ENCODE measurements around the gene OVCH1.

Gene OVCH1, protein sequence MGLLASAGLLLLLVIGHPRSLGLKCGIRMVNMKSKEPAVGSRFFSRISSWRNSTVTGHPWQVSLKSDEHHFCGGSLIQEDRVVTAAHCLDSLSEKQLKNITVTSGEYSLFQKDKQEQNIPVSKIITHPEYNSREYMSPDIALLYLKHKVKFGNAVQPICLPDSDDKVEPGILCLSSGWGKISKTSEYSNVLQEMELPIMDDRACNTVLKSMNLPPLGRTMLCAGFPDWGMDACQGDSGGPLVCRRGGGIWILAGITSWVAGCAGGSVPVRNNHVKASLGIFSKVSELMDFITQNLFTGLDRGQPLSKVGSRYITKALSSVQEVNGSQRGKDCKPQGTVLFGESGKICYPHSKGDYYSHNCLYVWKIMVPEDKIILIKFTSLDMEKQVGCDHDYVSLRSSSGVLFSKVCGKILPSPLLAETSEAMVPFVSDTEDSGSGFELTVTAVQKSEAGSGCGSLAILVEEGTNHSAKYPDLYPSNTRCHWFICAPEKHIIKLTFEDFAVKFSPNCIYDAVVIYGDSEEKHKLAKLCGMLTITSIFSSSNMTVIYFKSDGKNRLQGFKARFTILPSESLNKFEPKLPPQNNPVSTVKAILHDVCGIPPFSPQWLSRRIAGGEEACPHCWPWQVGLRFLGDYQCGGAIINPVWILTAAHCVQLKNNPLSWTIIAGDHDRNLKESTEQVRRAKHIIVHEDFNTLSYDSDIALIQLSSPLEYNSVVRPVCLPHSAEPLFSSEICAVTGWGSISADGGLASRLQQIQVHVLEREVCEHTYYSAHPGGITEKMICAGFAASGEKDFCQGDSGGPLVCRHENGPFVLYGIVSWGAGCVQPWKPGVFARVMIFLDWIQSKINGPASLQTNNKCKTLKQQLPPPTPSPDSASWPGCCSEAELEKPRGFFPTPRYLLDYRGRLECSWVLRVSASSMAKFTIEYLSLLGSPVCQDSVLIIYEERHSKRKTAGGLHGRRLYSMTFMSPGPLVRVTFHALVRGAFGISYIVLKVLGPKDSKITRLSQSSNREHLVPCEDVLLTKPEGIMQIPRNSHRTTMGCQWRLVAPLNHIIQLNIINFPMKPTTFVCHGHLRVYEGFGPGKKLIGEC

DNA sequence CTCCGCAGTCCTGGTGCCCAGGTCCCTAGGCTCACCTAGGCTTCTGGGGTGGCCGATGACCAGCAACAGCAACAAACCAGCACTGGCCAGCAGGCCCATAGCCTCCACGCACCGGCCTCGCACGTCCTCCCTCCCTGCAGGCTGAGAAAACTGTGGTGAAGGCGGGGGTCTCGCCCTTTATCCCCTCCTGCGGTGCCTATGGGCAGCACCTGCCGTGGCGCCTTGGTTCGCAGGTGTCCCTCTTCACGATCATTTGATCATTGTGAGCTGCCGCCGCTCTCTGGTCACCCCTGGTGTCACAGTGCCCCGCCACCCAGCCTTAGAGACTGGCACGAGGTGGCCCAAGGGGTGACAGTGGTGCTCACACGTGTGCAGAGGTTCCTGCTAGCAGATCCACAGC, at the start of gene OVCH1:
Gene OVCH1, minus strand, starts transcription at position 99 of the 400 bp plus-strand sequence. Its CDS starts 0 bp downstream, at position 99.
- no peak for DNase-seq

DNA sequence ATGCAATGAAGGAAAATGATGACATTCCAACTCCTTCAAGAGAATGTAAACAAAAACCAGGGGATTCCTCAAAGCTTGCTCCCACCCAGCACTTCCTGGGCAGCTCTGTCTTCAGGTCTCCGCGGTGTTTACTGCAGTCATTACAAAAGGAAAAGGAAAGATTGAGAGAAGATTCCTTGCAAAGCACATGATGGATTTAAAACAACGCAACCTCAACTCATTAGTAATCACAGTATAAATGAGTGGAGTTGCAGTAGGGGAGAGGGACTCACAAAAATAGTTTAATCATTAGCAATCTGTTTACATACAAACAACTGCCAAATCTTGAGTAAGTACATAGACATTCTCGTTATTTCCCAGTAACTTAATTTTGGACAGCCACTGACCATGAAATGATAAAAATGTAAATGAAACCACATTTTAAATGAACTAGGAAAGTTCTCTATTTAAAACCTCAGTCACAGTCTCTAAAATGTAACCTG, 49.7 kb upstream of the OVCH1 start:
- no peak for DNase-seq

DNA sequence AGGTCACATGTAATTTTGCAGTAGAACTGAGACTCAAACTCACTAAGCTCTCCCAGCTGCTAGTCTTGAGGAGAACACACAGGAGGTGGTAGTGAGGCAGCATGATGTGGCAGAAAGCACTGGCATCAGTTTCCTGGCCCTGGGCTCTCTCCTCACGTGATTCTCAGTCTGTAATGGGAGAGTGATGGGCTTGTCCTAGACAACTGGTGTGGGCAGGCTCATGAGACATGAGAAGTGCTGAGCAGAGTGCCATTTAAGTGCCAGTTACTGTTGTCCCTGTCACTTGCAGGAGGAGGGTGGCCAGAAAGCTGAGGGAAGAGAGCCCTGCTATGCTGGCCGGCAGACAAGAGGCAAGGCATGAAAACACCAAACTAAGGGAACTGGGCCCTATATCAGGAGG, 48.5 kb upstream of the OVCH1 start:
- DNase-seq: no peak

DNA sequence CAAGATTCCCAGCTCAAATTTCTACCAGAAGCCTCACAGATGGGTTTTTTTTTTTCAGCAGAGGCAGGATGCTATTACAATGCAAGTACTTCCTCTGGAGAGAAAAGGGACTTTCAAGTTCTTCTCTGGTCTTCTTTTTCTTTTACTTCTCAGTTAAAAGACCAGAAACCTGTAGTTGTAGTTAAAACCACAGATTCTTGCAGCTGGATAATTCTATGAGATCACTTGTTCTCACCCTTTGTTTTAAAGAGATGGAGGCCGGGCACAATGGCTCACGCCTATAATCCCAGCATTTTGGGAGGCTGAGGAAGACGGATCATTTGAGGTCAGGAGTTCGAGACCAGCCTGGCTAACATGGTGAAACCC, 47.6 kb upstream of the OVCH1 start:
- no peak for DNase-seq

DNA sequence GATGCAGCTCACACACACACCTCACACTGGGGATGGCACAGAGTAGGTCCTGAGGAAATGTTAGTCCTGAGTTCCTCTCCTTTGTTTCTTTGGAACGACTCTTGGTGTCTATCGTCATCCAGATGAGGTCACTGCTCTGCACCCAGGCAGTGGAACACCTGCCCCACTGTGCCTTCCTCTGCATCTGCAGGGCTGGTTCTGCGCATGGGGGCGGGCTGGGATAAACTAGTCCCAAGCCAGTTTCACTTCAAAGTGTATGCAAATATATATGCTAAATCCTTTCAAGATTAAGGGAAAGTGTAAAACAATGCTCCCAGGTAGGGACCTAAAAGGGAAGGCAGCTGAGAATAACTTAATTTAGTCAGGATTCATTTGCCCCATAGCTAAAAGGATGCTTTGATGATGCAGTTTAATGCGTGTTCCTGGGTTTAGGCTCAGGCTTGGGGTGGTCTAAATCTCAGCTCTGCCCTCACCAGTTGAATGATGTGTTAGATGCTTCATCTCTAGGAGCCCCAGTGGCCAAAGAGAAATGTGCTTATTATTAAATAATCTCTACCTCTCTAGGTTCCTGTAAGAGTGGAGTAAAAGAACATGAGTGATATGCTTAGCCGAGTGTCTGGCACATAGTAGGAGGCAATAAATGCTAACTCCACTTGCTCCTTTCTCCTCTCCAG, 47.1 kb upstream of the OVCH1 start:
- DNase-seq: no peak

DNA sequence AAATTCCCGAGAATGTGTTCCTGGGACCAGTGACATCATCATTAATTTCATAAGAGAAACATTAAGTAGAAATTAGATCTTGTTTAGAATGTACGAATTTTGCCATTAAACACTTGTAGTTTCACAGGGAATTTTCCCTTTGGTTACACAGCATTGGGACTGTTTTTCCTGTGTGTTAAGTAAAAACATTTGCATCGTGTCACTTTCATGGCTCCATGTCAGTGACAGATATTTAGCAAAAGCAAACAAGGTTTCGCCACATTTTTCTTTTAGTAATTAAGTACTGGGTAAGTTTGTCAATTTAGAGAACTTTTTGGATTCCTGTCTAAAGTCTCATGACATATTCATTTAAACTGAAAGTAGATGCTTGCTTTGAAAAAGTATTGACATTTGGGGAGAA, 45.5 kb upstream of the OVCH1 start:
- DNase-seq: no peak

DNA sequence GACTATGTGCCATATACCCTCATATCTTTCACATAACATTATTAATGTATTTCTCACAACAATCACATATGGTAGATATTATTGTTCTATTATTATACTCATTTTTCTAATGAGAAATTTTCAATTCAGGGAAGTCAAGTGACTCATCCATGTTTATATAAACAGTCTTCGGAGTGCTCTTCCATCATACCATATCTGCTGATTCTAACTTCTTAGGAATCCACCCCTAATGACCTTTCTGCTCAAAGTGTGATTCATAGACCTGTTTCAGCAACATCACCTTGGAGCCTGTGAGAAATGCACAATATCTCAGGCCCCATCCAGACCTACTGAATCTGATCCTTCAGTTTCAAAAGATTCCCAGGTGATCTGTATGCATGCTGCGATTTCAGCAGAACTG, 39.8 kb upstream of the OVCH1 start:
- no peak for DNase-seq

DNA sequence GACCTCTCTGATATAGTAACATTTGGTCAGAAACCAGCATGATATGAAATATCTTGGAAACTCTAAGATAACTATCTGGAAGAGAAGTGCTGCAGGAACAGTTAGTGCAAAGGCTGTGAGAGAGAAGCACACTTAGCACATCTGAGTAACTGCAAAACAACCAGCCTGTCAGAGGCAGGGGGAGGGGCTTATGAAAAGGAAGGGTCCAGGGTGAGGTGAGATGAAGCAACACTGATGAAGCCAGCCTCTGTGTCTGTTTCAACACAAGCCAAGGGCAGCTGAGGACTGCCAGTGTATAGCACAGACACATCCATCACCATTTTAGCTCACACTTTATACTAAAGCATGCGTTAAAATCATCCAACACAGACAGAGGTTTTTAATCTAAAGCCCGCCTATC, 37.4 kb upstream of the OVCH1 start:
- no peak for DNase-seq

DNA sequence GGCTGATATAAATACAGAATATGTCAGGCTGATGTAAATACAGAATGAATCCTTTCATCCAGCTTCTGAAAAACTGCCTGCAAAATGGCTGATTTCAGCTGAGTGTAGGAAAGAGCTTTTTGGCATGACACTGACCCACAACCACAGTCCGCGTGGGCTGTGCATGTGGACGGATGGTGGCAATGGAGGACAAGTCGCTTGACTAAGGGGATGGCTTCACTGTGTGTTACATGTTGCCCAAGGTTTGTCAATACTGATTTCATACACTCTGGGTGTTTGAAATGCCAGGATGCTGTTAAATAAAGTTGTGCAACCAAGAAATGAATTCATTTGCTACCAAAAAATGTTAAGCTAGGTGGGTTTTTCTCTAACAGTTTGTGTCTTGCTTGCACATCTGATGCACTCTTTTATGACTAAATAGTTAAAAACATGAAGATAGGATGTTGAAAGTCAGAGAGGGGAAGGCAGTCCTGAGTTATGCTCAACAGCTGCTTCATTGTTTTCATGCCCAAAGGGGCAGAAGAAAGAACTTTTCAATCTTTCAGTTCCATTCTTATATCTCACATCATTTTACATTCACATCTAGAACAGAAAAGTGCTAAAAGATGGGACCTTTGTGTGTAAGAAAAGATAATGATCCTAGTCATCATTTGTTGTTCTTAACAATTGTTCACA, 36.5 kb upstream of the OVCH1 start:
- DNase-seq: no peak

DNA sequence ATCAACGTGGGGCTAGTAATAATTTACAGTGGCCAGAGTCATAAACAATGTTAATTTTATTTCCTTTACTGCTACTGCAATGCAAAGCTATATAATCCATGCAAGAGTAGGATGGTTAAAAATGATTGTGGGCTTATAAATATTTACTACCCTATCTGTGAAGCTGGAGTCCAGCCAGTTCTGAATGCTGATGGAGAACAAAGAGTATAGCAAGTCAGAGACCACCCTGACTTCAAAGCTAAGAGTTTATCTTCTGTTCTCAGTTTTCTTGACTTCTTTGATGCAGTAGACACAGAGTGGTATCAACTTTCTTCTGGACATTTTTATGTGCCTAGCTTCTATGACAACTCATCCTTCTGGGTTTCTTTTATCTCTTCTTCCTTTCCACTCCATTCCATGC, 34.0 kb upstream of the OVCH1 start:
- no peak for DNase-seq

DNA sequence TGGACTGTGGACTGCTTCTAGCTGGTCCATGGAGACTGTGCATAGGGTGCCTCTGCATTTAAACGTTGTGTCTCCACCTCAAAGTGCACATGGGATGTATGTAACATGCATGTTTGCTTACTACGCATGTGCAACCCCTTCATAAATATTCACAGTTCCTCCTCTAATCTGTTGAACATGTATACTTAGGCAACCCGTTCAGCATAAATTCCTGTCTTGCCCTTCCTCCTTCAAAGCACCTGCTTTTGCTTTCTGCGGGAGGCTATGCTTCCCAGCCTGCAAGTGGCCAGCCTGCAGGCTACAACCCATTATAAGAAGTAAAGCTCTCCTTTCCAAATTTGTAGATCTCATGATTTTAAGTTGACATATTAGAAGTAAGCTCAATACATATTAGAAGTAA, 33.0 kb upstream of the OVCH1 start:
- DNase-seq: no peak

DNA sequence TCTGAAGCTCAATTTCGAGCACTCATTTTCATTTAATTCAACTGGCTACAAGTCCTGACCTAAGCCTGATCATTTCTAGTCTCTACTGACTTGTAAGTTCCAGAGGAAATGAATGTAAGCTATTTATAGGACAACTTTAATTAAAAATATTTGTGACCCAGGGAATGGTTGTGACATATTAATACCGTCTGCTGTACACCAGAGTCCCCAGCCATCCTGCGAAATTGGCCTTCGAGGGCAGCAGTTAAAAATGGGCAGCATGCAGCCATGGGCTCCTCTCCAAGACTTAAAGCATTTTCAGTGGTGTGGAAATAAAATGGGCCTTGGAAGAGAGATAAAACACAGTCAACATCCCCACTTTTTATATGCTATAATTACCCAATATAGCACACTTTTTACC, 30.7 kb upstream of the OVCH1 start:
- DNase-seq: no peak

DNA sequence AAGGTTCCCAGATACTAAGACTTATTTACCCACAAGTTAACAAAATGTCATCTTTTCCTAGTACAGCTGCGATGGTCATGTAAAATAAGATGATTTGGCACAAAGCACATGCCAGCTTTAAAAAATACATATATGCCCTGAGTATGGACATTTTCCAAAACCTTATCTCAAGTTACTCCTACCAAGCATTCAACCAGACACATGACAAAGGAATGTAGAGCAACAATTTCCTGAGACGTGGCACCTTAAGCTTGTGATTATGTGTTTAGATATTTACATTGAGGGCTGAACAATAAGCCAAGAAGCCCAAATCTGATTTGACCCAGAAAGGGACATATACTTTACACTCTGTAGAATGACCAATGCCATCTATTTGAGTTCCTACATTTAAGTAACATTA, 24.5 kb upstream of the OVCH1 start:
- no peak for DNase-seq

DNA sequence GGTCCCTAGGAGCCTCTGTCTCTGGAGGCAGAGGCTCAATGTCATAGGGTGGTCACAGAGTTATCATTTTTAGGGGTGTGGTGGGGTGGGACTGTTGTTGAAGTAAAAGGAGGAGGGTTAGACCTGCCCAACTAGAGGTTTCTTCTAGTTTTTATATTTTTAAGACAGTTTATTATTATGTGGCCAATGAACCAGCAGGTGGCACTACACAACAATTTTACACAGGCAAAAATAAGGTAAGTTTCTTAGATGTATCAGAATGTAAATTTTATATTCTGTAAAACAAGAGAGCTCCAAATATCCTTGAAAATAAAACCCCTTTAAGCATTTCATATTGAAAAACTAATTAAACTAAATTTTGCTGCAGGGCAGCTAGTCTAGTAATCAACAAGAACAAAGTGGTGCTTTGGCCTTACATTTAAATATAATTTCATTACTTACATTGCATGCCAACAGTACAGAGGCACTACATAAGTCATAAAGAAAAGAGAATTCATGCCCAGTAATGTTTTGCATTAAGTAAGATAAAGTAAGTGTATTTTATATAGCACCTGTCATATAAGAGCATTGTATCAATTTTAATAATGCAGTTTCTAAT, 22.2 kb upstream of the OVCH1 start:
- peak in 1 of 2 donors; percentile 23 for DNase-seq

DNA sequence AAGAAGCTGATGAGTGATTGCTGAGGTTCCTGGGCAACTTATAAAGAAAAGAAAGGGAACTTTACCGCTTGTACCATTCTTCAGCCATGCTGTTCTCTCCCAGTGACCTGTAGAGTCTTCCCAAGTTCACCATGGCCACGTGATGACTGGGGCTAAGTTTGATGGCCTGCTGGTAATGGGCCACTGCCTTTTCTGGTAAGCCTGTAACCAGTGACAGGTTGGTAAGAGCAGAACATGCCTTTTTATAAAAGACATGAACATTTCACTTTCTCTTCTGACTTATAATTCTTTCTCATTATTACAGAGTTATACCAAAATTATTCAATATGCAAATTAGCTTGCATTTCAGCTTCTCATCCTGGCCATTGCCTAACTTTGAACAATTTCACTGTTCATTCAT, 20.9 kb upstream of the OVCH1 start:
- no peak for DNase-seq

DNA sequence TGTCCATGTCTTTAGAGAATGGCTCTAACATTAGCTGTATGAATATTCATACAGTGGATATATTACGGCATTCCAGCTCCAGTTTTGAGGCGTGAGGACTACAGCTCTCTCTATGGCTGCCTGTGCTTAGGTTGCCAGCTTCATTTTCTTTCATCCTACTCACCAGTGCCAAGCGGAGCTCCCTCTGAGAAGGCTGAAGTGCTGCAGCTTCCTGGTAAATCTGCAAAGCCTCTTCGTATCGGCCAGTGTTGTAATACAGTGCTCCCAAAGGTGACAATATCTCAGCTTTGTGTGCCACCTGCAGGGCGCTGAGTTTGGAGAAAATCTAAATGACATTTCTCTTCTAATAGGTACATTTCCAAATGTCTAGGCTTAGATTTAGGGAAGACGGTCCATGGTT, 19.8 kb upstream of the OVCH1 start:
- DNase-seq: no peak

DNA sequence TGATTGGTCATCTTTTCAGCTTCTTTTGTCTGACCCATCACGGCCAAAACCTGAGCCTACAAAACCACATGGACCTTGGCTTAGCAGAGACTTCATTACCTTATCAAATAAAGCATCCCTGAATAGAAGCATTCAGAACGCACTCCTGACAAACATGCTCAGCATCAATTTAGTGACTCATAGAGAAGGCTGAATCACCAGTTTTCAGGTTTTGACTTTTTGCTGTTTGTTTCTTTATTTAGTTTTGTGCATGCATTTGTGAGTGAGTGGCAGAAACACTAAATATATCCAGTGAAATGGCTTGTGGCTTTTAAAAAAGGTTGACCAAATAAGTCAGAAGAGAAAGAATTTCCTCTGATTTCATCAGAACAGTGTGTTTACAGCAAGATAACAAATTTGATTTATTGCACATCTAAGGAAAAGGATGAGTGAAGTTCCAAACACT, 19.0 kb upstream of the OVCH1 start:
- DNase-seq: no peak

DNA sequence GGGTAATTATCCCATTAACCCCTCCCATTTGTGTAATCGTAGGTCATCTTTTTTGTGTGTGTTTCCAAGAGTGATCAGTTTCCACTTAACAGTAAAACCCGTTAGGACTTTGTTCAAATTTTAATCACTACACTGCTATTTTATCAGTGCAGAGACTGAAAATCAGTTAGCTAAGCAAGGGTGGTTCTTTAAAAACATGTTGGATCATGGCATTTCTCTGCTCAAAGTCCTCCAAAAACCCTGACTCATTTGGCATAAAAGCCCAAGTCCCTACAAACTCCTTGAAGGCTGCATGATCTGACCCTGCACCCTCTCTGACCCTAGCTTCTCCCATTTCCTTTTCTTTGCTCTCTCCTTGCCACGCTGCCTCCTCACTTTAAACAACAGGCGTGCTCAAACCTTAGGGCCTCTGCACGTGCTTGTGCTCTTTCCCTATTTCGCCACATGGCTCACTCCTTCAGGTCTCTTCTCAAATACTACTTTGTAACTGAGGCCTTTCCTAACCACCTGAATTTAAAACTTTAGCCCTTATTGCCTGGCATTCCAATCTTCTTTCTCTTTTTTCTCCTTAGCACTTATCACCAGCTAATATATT, 13.2 kb upstream of the OVCH1 start:
- DNase-seq: no peak

DNA sequence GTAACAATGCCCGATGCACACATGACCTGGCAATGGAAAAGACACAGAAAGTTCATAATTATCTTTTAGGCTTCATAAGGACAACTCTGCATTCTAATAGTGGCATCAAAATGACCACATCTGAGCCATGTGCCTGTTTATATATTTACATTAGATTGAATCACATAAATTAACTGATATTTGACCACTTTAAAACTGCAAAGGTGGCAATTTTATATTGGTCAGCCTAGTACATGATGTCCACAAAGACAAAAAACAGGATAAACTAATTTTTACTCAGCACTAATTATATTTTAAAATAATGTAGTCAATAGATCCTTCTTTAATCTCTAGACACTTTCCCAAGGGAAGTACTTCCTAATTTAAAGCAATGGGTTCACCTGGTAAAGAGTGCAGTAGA, 12.0 kb upstream of the OVCH1 start:
- DNase-seq: no peak

DNA sequence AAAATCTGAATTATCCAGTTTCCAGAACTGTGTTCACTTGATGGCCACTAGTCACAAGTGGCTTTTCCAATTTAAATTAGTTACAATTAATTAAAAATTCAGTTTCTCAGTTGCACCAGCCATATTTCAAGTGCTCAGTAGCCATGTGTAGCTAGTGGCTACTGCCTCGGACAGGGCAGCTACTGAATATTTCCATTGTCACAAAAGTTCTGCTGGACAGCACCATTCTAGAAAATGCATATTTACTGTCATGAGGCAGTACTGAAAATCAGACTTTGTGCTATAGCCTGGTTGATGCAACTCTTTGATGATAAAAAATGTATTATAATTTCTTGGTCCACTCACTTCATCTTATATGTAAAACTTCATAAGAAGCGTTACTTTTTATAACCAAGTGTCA, 11.5 kb upstream of the OVCH1 start:
- DNase-seq: no peak

DNA sequence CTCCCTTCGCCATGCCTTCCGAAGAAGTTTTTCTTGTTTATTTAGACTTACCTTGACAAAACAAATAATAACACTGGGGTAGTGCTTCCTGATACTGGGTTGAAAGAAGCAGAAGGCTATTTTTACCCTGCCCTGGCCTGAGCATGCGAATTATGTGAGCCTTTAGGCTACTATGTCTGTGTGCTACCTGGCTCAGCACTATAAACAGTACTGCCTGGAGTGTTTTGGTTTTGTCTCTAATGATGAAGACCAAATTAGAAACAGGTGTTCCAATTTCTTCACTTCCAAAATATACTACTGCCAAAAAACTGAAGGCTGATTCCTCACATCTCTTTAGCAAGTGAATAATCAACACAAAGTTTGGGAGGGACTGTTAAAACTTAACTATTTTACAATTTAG, 7.6 kb upstream of the OVCH1 start:
- no peak for DNase-seq

DNA sequence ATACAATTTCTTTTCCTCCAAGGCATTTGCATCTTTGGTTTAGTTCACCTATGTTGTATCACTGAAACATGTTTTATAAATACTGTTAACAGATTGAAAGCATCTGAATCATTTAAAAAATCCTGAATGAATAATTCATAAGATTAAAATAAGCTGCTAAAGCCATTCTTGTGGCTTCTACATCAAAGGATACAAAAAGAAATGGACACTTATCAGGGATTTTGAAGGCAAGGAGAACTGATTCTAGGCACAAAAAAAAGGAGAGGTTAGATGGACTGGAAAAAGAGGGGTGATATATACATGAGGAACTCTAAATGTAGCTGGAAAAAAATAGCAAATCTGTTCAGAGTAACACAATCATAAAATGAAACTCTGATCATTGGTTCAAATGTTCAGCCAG, 5.8 kb upstream of the OVCH1 start:
- DNase-seq: no peak

Data from activated CD4-positive, alpha-beta T cell treated with anti-CD3 and anti-CD28 coated beads for 4 hours (primary cell).